HCT116 (cell line): ENCODE measurements around the gene TMCC3.

Source experiments
- EZH2 ChIP-seq: fragments of 200-600 bp; sonication (generic); IDR thresholded peaks from 2 replicates; pipeline ENCODE4 v1.6.1; 2017; ENCODE audit warnings: antibody characterized with exemption, mixed run types
- RAD21 ChIP-seq: IDR thresholded peaks from 2 replicates; pipeline ENCODE4 v1.6.1; 2012; ENCODE audit warnings: low read depth, mild to moderate bottlenecking

DNA sequence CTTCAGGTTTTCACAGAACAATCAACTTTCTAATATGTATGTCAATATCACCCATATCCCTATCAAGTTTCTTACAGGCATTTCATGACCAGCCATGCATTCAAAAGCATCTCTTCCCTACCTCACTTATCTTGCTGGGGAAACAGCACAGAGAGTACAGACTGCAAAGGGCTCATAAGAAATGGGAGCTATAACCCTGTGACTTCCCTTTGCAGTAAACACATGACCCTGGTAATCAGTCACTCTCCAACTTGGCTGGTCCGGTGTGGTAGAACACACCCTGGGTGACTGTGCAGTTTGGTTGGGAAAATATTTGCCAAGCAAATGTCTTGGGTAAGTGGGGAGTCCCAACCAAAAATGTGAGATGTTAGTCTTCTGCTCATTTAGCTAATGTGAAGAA lies 49.4 kb upstream of the TMCC3 start:
- no peak for TF ChIP-seq EZH2
- no peak for TF ChIP-seq RAD21
